Neural crest cell (in vitro differentiated cells): ENCODE results near the gene GNAO1. TPM values are rescaled to one million over a fixed set of nuclear protein-coding genes. Genes with fewer than 3 reads are reported as not detected.

Source experiments
- DNase-seq: peaks from one replicate; pipeline ENCODE4 v3.0.0; 2021; ENCODE audit warnings: low read depth, mixed read lengths, low spot score
- H3K27ac Mint-ChIP-seq: one replicate; pipeline ENCODE4 v1.8.0; 2021; ENCODE audit warnings: mild to moderate bottlenecking, mixed read lengths; ENCODE audit not compliant: unreplicated experiment
- H3K27me3 Mint-ChIP-seq: 2 replicates; pipeline ENCODE4 v1.8.0; 2021; ENCODE audit warnings: low read depth, mild to moderate bottlenecking, mixed read lengths
- H3K36me3 Mint-ChIP-seq: 2 replicates; pipeline ENCODE4 v1.8.0; 2021; ENCODE audit warnings: low read depth, mild to moderate bottlenecking, mixed read lengths
- H3K4me1 Mint-ChIP-seq: 2 replicates; pipeline ENCODE4 v1.8.0; 2021; ENCODE audit warnings: mixed read lengths
- H3K4me3 Mint-ChIP-seq: one replicate; pipeline ENCODE4 v1.8.0; 2021; ENCODE audit warnings: mild to moderate bottlenecking, mixed read lengths
- H3K9me3 Mint-ChIP-seq: 2 replicates; pipeline ENCODE4 v1.8.0; 2021; ENCODE audit warnings: mixed read lengths
- total RNA-seq: library from RNA; stranded (reverse); gene quantifications from 2 replicates; pipeline ENCODE4 v1.2.1, GENCODE V29; 2021
- TF ChIP-seq, protein P1 (sequence below): fragments of 200-600 bp; sonication (generic); conservative IDR thresholded peaks from 2 replicates; pipeline ENCODE4 v1.5.0; 2021; ENCODE audit warnings: antibody characterized with exemption, mild to moderate bottlenecking

Gene GNAO1
- total RNA-seq, 1 donor from 2014 or later = 22.2 TPM

DNA sequence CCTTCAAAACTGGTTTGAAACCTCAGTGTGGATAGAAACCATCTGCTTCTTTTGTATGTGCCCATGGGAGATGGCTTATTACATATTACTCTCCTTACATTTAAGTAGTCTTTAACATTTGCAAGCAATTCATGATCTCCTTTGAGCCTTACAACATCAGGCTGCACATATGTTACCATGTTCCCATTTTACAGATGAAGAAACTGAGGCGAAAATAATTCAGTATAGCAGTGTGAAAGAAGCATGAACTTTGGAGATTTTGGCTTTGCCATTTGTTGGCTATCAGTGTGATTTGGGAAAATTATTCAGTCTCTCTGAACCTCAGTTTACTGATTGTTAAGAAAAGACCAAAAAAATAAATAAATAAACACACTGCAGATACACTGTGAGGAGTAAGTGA lies 15.7 kb downstream of the GNAO1 start:
- H3K4me3 Mint-ChIP-seq = no peak overlapping the region
- H3K9me3 Mint-ChIP-seq = no peaks in the 10 kb centered on the region
- peaks cover 13% of the 10 kb centered on the region for H3K27me3 Mint-ChIP-seq
- peaks cover 6% of the 10 kb centered on the region for H3K4me1 Mint-ChIP-seq
- TF ChIP-seq, protein P1, sequence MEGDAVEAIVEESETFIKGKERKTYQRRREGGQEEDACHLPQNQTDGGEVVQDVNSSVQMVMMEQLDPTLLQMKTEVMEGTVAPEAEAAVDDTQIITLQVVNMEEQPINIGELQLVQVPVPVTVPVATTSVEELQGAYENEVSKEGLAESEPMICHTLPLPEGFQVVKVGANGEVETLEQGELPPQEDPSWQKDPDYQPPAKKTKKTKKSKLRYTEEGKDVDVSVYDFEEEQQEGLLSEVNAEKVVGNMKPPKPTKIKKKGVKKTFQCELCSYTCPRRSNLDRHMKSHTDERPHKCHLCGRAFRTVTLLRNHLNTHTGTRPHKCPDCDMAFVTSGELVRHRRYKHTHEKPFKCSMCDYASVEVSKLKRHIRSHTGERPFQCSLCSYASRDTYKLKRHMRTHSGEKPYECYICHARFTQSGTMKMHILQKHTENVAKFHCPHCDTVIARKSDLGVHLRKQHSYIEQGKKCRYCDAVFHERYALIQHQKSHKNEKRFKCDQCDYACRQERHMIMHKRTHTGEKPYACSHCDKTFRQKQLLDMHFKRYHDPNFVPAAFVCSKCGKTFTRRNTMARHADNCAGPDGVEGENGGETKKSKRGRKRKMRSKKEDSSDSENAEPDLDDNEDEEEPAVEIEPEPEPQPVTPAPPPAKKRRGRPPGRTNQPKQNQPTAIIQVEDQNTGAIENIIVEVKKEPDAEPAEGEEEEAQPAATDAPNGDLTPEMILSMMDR = no peak
- DNase-seq = no peak
- peaks cover 2% of the 10 kb centered on the region for H3K36me3 Mint-ChIP-seq
- H3K27ac Mint-ChIP-seq = no peak overlapping the region

DNA sequence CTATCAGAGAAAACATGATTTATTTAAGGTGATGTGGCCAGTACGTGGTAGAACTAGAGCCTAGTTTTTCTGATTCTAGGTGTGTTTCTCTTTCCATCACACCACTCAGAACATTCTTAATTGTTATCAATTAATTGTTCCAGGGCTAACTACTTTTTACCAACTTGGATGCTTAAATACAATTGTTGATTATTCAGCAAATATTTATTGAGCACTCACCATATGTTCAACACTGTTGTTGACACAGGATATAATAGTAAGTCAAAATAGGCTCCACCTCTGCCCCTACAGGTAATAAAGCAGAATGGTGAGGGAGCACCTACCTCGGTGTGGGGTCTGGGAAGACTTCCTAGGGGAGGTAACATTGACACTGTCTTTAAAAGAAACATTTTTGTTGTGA lies 16.1 kb downstream of the GNAO1 start:
- H3K27me3 Mint-ChIP-seq = peaks cover 13% of the 10 kb centered on the region
- H3K4me3 Mint-ChIP-seq = no peak overlapping the region
- H3K36me3 Mint-ChIP-seq = peaks cover 2% of the 10 kb centered on the region
- no peaks in the 10 kb centered on the region for H3K9me3 Mint-ChIP-seq
- TF ChIP-seq, protein P1 = no peak
- H3K4me1 Mint-ChIP-seq = peaks cover 11% of the 10 kb centered on the region
- DNase-seq = no peak
- no peak overlapping the region for H3K27ac Mint-ChIP-seq

DNA sequence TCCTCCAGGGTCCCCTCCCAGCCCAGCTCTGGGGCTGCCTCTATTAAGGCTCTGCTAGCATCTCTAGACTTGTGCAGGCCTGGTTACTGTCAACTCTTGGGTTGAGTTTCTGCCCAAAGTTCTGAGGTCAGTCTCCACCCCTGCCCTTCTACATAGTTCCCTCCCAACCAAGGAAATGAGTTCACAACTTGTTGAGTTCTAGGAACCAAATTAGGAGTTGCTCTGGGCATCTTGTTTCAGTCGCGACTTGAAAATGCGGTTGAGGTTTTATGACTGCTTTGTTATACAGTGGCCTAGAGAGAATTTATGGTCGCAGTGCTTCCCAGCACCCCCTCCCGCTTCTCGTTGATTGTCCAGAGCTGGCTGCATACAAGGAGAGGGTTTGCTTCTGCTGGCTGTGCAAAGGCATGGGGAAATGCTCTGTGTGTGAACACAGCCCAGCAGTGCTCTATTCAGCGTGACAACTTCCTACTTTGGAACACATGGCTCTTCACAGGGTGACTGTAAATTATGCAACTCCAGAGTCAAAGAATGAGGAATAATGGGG lies 20.2 kb downstream of the GNAO1 start:
- no peaks in the 10 kb centered on the region for H3K9me3 Mint-ChIP-seq
- no peak overlapping the region for H3K4me3 Mint-ChIP-seq
- H3K4me1 Mint-ChIP-seq = peaks cover 14% of the 10 kb centered on the region
- peaks cover 15% of the 10 kb centered on the region for H3K27me3 Mint-ChIP-seq
- DNase-seq = no peak
- H3K27ac Mint-ChIP-seq = peak overlapping the region; percentile 80
- peaks cover 2% of the 10 kb centered on the region for H3K36me3 Mint-ChIP-seq
- TF ChIP-seq, protein P1 = no peak

DNA sequence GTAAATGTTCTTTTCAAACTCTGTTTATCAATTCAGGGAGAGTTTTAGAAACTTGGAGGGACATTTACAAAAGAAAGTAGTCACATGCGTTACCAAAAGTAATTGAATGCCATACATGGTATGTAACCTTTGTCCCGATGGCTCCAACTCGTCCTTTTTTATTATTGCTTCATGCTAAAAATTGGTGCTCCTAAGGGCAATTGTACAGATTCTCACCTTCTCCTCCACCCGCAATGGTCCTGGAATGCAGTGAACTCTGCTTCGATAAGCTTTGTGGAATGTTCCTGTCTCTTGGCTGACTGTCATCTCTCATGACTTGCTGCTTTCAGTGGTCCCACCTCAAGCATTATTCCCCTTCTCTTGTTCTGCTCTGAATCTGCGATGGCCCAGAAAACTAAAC lies 20.9 kb downstream of the GNAO1 start:
- Mint-ChIP-seq H3K9me3 (no peaks in the 10 kb centered on the region), H3K4me3 (no peak overlapping the region), H3K36me3 (peaks cover 2% of the 10 kb centered on the region), H3K27me3 (peaks cover 15% of the 10 kb centered on the region), H3K4me1 (peaks cover 14% of the 10 kb centered on the region), H3K27ac (peak overlapping the region; percentile 0)
- TF ChIP-seq, protein P1 = no peak
- no peak for DNase-seq

DNA sequence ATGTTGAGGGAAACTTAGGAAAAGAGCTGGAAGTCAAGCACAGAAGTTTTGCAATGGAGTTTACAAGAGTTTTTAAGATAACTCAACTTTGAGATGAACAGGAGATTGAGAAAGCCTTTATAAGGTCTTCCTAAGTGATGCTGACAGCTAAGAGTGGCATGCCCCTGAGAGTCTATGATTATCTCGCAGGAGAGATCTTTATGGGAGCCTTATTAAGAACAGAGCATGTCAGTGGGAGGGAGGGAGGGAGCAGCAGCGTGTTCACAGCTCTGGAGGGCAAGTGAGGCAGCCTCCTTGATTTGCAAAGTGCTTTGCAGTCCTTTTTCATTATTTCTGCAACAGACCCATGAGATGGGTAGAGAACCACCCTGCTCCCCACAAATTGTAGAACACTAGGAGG lies 30.7 kb downstream of the GNAO1 start:
- no peak overlapping the region for H3K27ac Mint-ChIP-seq
- peaks cover 10% of the 10 kb centered on the region for H3K27me3 Mint-ChIP-seq
- TF ChIP-seq, protein P1 = no peak
- no peak for DNase-seq
- no peaks in the 10 kb centered on the region for H3K9me3 Mint-ChIP-seq
- no peaks in the 10 kb centered on the region for H3K4me1 Mint-ChIP-seq
- H3K36me3 Mint-ChIP-seq = no peaks in the 10 kb centered on the region
- no peak overlapping the region for H3K4me3 Mint-ChIP-seq
